Measurements from ENCODE around the gene ARL3. TPM values are rescaled to one million over a fixed set of nuclear protein-coding genes. Genes with fewer than 3 reads are reported as not detected.
A peak's percentile ranks its signal among the peaks of the same experiment; 100 is the strongest.

ARL3 gene
- total RNA-seq, 4 donors from 2014 or later: 3.4 to 6.0 (median 3.8) TPM

- H3K27me3 ChIP-seq: no peaks in the 10 kb centered on the region
- H3K27ac ChIP-seq: peak overlapping the region; percentile 80
- no peak for TF ChIP-seq POLR2A (IDR thresholded peaks at IDR 0.05)
- no peaks in the 10 kb centered on the region for H3K9me3 ChIP-seq
- no peak overlapping the region for H3K4me3 ChIP-seq
- H3K4me1 ChIP-seq: peaks cover 54% of the 10 kb centered on the region
- DNase-seq (ENCODE audit: low spot score in 2 of 2): peak in 1 of 2 donors; percentile 49
- no peaks in the 10 kb centered on the region for H3K36me3 ChIP-seq
- WGBS: 40% methylated on average over 16 of the region's 16 CpGs
Observed at GRCh38 chr10:102675666-102676533, 38.3 kb downstream of the ARL3 start.

DNA sequence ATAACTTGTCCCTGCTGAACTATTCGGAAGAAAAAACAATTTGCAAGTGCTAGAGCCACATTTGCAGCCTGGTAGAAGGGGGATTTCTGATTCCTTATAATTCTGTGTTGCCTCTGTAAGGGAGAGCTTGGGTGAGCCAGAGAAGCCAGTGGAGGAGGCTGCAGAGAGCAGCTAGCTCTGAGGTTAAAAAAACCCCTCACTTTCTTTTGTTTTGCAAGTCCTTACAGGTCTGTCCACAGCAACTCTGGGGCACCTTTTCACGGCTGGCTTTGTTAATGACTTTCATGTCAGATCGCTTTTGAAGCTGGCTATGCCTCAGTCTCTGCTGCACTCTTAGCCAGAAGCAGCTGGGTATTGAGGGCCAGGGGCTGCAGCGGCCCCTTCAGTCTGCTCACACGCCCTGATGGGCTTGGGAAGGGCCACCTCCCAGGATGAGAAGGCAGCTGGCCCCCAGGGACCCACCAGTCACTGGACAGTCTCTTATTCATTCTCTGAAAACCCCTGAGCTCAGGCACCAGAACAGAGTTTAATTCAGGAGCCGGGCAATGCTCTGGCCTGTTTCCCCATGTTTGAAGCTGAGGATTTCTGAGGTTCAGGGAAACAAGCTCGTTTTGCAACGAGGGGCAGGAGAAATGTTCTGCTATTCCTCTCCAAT, 39.1 kb downstream of the ARL3 start:
- Histone ChIP-seq H3K27me3 (no peaks in the 10 kb centered on the region), H3K27ac (peak overlapping the region; percentile 80), H3K4me3 (no peak overlapping the region), H3K36me3 (no peaks in the 10 kb centered on the region), H3K9me3 (no peaks in the 10 kb centered on the region), H3K4me1 (peaks cover 54% of the 10 kb centered on the region)
- 53% methylated on average over 8 of the region's 8 CpGs for WGBS
- TF ChIP-seq POLR2A (IDR thresholded peaks at IDR 0.05): no peak
- no peak for TF ChIP-seq POLR2AphosphoS5 (IDR thresholded peaks at IDR 0.05)
- no peak for TF ChIP-seq EP300 (IDR thresholded peaks at IDR 0.05)
- no peak for TF ChIP-seq CTCF (IDR thresholded peaks at IDR 0.05)
- DNase-seq (ENCODE audit: low spot score in 2 of 2): peak in 1 of 2 donors; percentile 51

GRCh38 chr10:102674566-102674965, 39.6 kb downstream of the ARL3 start:
- H3K27me3 ChIP-seq: no peaks in the 10 kb centered on the region
- H3K4me1 ChIP-seq: peaks cover 58% of the 10 kb centered on the region
- H3K27ac ChIP-seq: peak overlapping the region; percentile 80
- 14% methylated on average over 2 of the region's 2 CpGs for WGBS
- H3K36me3 ChIP-seq: no peaks in the 10 kb centered on the region
- H3K9me3 ChIP-seq: no peaks in the 10 kb centered on the region
- TF ChIP-seq EP300 (IDR thresholded peaks at IDR 0.05) (no peak), POLR2AphosphoS5 (IDR thresholded peaks at IDR 0.05) (no peak), POLR2A (IDR thresholded peaks at IDR 0.05) (no peak), CTCF (IDR thresholded peaks at IDR 0.05) (no peak)
- DNase-seq (ENCODE audit: low spot score in 2 of 2): peak in 1 of 2 donors; percentile 6
- peak overlapping the region; percentile 31 for H3K4me3 ChIP-seq

GRCh38 chr10:102673819-102674511, 40.2 kb downstream of the ARL3 start:
- TF ChIP-seq EP300 (IDR thresholded peaks at IDR 0.05) (no peak), POLR2A (IDR thresholded peaks at IDR 0.05) (no peak), CTCF (IDR thresholded peaks at IDR 0.05) (no peak), POLR2AphosphoS5 (IDR thresholded peaks at IDR 0.05) (no peak)
- Histone ChIP-seq H3K4me1 (peaks cover 59% of the 10 kb centered on the region), H3K4me3 (peak overlapping the region; percentile 31), H3K27ac (peak overlapping the region; percentile 80), H3K36me3 (no peaks in the 10 kb centered on the region), H3K9me3 (no peaks in the 10 kb centered on the region), H3K27me3 (no peaks in the 10 kb centered on the region)
- DNase-seq (ENCODE audit: low spot score in 2 of 2): no peak
- 3% methylated on average over 19 of the region's 19 CpGs for WGBS

GRCh38 chr10:102673236-102673818, 40.9 kb downstream of the ARL3 start:
- H3K27ac ChIP-seq: peak overlapping the region; percentile 80
- peaks cover 58% of the 10 kb centered on the region for H3K4me1 ChIP-seq
- no peak overlapping the region for H3K4me3 ChIP-seq
- TF ChIP-seq EP300 (IDR thresholded peaks at IDR 0.05) (no peak), POLR2A (IDR thresholded peaks at IDR 0.05) (no peak), POLR2AphosphoS5 (IDR thresholded peaks at IDR 0.05) (no peak), CTCF (IDR thresholded peaks at IDR 0.05) (no peak)
- DNase-seq (ENCODE audit: low spot score in 2 of 2): no peak
- H3K36me3 ChIP-seq: no peaks in the 10 kb centered on the region
- H3K9me3 ChIP-seq: no peaks in the 10 kb centered on the region
- no peaks in the 10 kb centered on the region for H3K27me3 ChIP-seq
- WGBS: 67% methylated on average over 13 of the region's 13 CpGs

Data from suprapubic skin (tissue), 4 donors.